Erythroblast (primary cell): ENCODE data around the gene METAP1.

Source experiments
- GATA1 ChIP-seq: IDR thresholded peaks from 2 replicates; pipeline ENCODE4 v1.6.1; 2011; ENCODE audit warnings: low read depth, mild to moderate bottlenecking, control low read depth, low read length, moderate library complexity
- POLR2A ChIP-seq: IDR thresholded peaks from 2 replicates; pipeline ENCODE4 v1.6.1; 2011; ENCODE audit warnings: mild to moderate bottlenecking, low read length

- TF ChIP-seq POLR2A, result no peak
- TF ChIP-seq GATA1, result no peak
Measured at GRCh38 chr4:99091216-99091575, 95.7 kb downstream of the METAP1 start.
